ENCODE measurements around the gene DRC7. TPM values are rescaled to one million over a fixed set of nuclear protein-coding genes. Genes with fewer than 3 reads are reported as not detected.

Gene DRC7
- total RNA-seq, 1 experiment from 2014 or later, result not detected

GRCh38 chr16:57701759-57702371 is 7.3 kb downstream of the DRC7 start:
- H3K36me3 ChIP-seq (ENCODE audit: low read depth, low read length), result no peaks in the 10 kb centered on the region
- no TSS peak for BruUV-seq (replicated peaks)
- no peaks in the 10 kb centered on the region for H3K9me3 ChIP-seq (ENCODE audit: low read length)
- no peak overlapping the region for H3K4me2 ChIP-seq (ENCODE audit: low read length)
- no peaks in the 10 kb centered on the region for H3K9me2 ChIP-seq (replicated peaks; ENCODE audit: low read length)
- CTCF ChIA-PET, result no interaction called here
- no peaks in the 10 kb centered on the region for H3K4me1 ChIP-seq (ENCODE audit: insufficient read depth, low read length)
- POLR2A ChIA-PET (ENCODE audit: unreplicated experiment), result no interaction called here
- H3K27ac ChIP-seq (ENCODE audit: low read length), result no peak overlapping the region
- ATAC-seq (no peak), DNase-seq (no peak)
- H3K9ac ChIP-seq (ENCODE audit: low read length), result no peak overlapping the region
- intact Hi-C loops (cut with micrococcal nuclease), result no loop called here
- H3K4me3 ChIP-seq (ENCODE audit: low read length), result no peak overlapping the region
- H3F3A ChIP-seq (ENCODE audit: low read length, unreplicated experiment), result no peaks in the 10 kb centered on the region
- H4K20me1 ChIP-seq (ENCODE audit: low read length), result no peaks in the 10 kb centered on the region
- H2AFZ ChIP-seq (ENCODE audit: low read length), result no peak overlapping the region
- no peak for TF ChIP-seq CTCF (conservative IDR thresholded peaks at IDR 0.05; ENCODE audit: low read depth, low read length)
- TF ChIP-seq EZH2 (IDR thresholded peaks at IDR 0.05; ENCODE audit: low read length, unreplicated experiment), result no peak
- TF ChIP-seq EZH2phosphoT487 (IDR thresholded peaks at IDR 0.05; ENCODE audit: borderline replicate concordance, low read length), result no peak
- no peaks in the 10 kb centered on the region for H3K79me2 ChIP-seq (ENCODE audit: low read length)
- H3K27me3 ChIP-seq (ENCODE audit: low read length), result no peaks in the 10 kb centered on the region

GRCh38 chr16:57703416-57704010 is 8.9 kb downstream of the DRC7 start:
- H3K9me2 ChIP-seq (replicated peaks; ENCODE audit: low read length), result no peaks in the 10 kb centered on the region
- TF ChIP-seq EZH2 (IDR thresholded peaks at IDR 0.05; ENCODE audit: low read length, unreplicated experiment), result no peak
- TF ChIP-seq EZH2phosphoT487 (IDR thresholded peaks at IDR 0.05; ENCODE audit: borderline replicate concordance, low read length), result no peak
- no peak for TF ChIP-seq CTCF (conservative IDR thresholded peaks at IDR 0.05; ENCODE audit: low read depth, low read length)
- intact Hi-C loops (cut with micrococcal nuclease), result no loop called here
- H3K27ac ChIP-seq (ENCODE audit: low read length), result no peak overlapping the region
- H2AFZ ChIP-seq (ENCODE audit: low read length), result no peak overlapping the region
- no peak overlapping the region for H3K4me3 ChIP-seq (ENCODE audit: low read length)
- ATAC-seq, result no peak
- ChIA-PET POLR2A (ENCODE audit: unreplicated experiment) (no interaction called here), CTCF (no interaction called here)
- no peak overlapping the region for H3K4me2 ChIP-seq (ENCODE audit: low read length)
- no TSS peak for BruUV-seq (replicated peaks)
- no peak for DNase-seq
- H4K20me1 ChIP-seq (ENCODE audit: low read length), result no peaks in the 10 kb centered on the region
- no peaks in the 10 kb centered on the region for H3K79me2 ChIP-seq (ENCODE audit: low read length)
- no peaks in the 10 kb centered on the region for H3K27me3 ChIP-seq (ENCODE audit: low read length)
- H3K9ac ChIP-seq (ENCODE audit: low read length), result no peak overlapping the region
- H3K9me3 ChIP-seq (ENCODE audit: low read length), result no peaks in the 10 kb centered on the region
- H3F3A ChIP-seq (ENCODE audit: low read length, unreplicated experiment), result no peaks in the 10 kb centered on the region
- no peaks in the 10 kb centered on the region for H3K36me3 ChIP-seq (ENCODE audit: low read depth, low read length)
- no peaks in the 10 kb centered on the region for H3K4me1 ChIP-seq (ENCODE audit: insufficient read depth, low read length)

Measured in PC-3 (cell line).